ENCODE data around the gene MOB3B. TPM values are rescaled to one million over a fixed set of nuclear protein-coding genes. Genes with fewer than 3 reads are reported as not detected.

The MOB3B gene
- total RNA-seq, 1 donor, result 0.43 TPM

DNA sequence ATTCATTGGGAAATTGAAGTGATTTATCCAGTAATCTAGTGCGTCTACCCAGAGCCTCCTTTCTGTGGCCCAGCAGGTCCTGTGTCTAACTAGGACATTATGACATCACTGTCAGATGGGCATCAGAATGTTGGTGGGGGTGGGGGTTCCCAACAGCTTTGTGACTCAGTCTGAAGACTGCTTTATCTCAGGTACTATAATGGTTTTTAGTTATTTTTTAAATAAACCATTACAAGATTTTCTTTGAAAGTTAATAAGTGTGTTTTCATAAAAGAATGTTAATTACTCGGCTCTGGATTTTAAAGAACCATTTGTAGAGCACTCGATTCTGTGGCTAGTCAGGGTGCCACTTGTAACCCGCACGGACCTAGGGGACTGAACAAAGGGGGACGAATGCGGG lies 232.6 kb downstream of the MOB3B start, which contains the start of gene EQTN:
Gene EQTN (minus strand): TSS at position 101 of the 400 bp plus-strand sequence. CDS start 95 bp downstream, at position 6.
- no peak for DNase-seq (ENCODE audit: low read depth)
- H3K4me3 ChIP-seq (ENCODE audit: low read depth, low read length), result no peak within 1 kb of the TSS
- TF ChIP-seq, protein P1, sequence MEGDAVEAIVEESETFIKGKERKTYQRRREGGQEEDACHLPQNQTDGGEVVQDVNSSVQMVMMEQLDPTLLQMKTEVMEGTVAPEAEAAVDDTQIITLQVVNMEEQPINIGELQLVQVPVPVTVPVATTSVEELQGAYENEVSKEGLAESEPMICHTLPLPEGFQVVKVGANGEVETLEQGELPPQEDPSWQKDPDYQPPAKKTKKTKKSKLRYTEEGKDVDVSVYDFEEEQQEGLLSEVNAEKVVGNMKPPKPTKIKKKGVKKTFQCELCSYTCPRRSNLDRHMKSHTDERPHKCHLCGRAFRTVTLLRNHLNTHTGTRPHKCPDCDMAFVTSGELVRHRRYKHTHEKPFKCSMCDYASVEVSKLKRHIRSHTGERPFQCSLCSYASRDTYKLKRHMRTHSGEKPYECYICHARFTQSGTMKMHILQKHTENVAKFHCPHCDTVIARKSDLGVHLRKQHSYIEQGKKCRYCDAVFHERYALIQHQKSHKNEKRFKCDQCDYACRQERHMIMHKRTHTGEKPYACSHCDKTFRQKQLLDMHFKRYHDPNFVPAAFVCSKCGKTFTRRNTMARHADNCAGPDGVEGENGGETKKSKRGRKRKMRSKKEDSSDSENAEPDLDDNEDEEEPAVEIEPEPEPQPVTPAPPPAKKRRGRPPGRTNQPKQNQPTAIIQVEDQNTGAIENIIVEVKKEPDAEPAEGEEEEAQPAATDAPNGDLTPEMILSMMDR (IDR thresholded peaks at IDR 0.05; ENCODE audit: insufficient read depth, low read depth, low read length), result no peak

DNA sequence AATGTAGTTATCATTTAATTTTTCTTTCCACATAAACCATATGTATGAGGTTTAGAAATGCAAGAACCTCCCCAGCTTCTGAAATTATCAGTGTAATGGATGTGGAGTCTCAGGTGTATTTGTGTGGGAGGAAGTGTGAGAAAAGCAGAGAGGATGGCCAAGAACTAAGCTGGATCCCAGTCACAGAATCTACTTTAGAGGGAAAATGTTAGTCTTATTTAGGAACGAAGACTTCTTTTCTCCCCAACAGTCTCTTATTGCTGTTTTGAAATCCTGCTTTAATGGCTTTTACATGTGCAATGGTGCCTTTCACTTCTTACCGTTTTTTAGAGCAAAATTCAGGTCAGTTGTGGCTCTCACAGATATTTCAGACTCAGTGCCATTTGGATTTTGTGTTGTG lies 235.6 kb downstream of the MOB3B start:
- TF ChIP-seq, protein P1 (IDR thresholded peaks at IDR 0.05; ENCODE audit: insufficient read depth, low read depth, low read length), result no peak
- no peak overlapping the region for H3K4me3 ChIP-seq (ENCODE audit: low read depth, low read length)
- no peak for DNase-seq (ENCODE audit: low read depth)

DNA sequence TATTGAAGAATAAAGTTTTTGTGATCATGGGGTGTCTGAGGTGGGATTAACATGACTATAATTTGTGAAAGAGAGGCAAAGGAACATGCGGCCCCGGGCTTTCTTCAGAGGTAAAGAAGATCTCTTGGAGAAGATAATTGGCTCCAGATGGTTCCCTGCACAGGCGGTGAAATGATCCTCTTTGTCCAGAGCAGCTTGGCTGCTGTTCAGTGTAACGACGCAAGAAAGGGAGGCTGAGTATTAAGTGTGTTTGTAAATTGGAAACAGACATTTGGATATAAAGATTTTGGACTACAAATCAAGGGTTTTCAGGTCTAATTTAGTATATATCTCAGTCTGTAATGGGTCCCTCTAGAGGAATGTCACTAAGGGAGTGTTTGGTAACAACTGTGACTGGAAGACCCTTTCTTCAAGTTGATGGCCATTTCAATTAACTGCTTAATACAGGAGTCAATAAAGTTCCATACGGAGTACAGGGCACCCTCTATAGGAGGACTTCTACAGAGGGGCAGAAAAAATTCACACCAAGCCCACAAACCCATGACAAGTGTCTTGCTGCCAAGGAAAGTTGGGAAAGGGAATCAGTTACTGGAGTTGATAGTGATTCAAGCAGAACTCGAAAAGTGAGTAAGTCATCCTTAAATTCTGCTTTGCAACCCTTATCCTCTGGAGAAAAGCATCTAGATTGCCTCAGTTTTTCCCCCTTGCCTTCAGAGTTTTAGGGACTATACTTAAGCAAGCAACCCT lies 236.8 kb downstream of the MOB3B start:
- TF ChIP-seq, protein P1 (IDR thresholded peaks at IDR 0.05; ENCODE audit: insufficient read depth, low read depth, low read length), result no peak
- no peak overlapping the region for H3K4me3 ChIP-seq (ENCODE audit: low read depth, low read length)
- DNase-seq (ENCODE audit: low read depth), result peak; percentile 79

DNA sequence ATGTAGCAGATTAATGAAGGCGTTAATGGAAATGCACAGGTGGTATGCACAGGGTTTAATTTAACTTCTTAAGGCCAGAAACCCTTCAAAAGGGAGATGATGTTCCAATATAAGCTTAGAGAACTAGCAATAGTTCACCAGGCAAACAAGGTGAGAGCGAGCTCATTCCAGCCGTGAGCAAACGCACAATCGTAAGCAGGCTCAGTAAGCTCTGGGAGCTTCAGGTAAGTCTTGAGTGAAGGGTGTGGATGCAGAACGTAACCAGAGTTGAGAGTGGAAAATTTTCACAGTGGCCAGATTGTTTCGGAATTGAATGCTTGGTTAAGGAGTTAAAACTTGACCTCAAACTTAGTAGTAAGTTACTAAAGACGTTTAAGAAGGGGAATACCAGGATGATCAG lies 238.3 kb downstream of the MOB3B start:
- DNase-seq (ENCODE audit: low read depth), result no peak
- no peak overlapping the region for H3K4me3 ChIP-seq (ENCODE audit: low read depth, low read length)
- TF ChIP-seq, protein P1 (IDR thresholded peaks at IDR 0.05; ENCODE audit: insufficient read depth, low read depth, low read length), result no peak

DNA sequence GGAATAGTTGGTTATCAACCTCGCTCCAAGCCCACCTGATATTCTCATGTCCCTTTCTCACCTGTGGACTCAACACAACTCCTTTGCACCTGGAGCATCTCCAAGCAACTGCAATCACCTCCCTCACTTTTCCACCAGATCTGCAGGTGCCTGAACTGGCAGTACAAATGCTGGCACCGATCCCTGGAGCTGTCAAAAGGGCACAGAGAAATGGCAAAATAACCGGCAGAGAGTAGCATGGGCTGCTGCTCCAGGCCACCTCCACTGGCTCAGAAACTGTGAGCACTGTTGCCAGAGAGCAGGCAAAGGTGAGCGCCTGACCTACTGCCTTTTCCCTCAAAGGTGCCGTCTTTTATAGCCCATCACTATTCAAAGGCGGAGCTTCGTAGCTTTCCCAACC lies 247.3 kb downstream of the MOB3B start:
- DNase-seq (ENCODE audit: low read depth), result no peak
- no peak overlapping the region for H3K4me3 ChIP-seq (ENCODE audit: low read depth, low read length)
- TF ChIP-seq, protein P1 (IDR thresholded peaks at IDR 0.05; ENCODE audit: insufficient read depth, low read depth, low read length), result no peak

DNA sequence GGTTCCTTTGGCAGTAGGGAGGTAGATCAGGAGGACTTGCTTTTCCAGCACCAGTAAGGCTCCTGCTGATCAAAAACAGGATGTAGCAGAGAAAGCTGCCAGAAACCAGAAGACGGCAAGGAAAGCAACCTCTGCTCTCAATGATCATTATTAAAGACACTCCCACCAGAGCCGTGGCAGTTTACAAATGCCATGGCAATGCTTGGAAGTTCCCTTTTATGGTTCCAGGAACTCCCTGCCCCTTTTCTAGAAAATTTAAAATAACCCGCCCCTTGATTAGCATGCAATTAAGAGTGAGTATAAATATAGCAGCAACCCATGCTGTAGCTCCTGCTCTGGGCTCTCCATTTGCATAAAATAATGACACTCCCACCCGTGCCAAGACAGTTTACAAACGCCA lies 248.8 kb downstream of the MOB3B start:
- TF ChIP-seq, protein P1 (IDR thresholded peaks at IDR 0.05; ENCODE audit: insufficient read depth, low read depth, low read length), result no peak
- H3K4me3 ChIP-seq (ENCODE audit: low read depth, low read length), result no peak overlapping the region
- peak; percentile 13 for DNase-seq (ENCODE audit: low read depth)

DNA sequence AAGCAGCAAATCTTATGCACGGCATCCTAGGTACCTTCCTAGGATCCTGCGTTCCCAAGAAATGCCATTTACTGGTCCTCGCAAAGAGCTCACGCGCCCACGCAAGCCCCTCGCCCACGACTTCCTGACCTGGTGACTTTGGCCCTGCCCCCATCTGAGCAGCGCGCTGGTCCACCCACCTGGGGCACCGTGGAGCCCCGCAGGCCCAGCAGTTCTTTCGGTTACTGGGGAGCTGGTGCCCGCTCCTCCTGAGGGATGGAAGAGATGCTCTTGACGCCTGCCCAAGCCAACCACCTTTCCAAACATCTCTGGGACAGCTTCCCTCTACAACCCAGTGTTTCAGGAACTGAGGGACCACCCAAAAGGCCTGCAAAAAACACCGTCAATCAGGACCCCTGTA lies 249.4 kb downstream of the MOB3B start:
- no peak overlapping the region for H3K4me3 ChIP-seq (ENCODE audit: low read depth, low read length)
- TF ChIP-seq, protein P1 (IDR thresholded peaks at IDR 0.05; ENCODE audit: insufficient read depth, low read depth, low read length), result no peak
- no peak for DNase-seq (ENCODE audit: low read depth)

Data from fibroblast of villous mesenchyme (primary cell).